Endothelial cell of umbilical vein (primary cell): ENCODE data around the gene TM4SF20. TPM values are rescaled to one million over a fixed set of nuclear protein-coding genes. Genes with fewer than 3 reads are reported as not detected.

ENCODE experiments used
- BruUV-seq: library from RNA; stranded (reverse); fragments of 400-500 nt; replicated peaks from 2 replicates; lab custom pipeline; 2021; lab: Mats Ljungman, UMichigan
- CTCF ChIA-PET: fragments of 300-600, 350-600 bp; sonication (Branson Sonifier 250); formaldehyde crosslinking; loops from one replicate; lab custom pipeline; 2021; ENCODE audit warnings: antibody characterized with exemption, inconsistent platforms; lab: Charles Lee
- POLR2A ChIA-PET: fragments of 300-600, 350-600 bp; sonication (Branson Sonifier 250); formaldehyde crosslinking; loops from one replicate; lab custom pipeline; 2021; ENCODE audit warnings: antibody characterized with exemption, inconsistent platforms; lab: Charles Lee
- DNase-seq: peaks from one replicate; pipeline ENCODE4 v3.0.0-alpha.2; 2011; ENCODE audit warnings: low read depth, low spot score
- FAIRE-seq: peaks from 2 replicates; lab custom pipeline; 2011; peaks lifted over from hg19 to GRCh38; lab: Jason Lieb, UNC
- H2AFZ ChIP-seq: 2 replicates; pipeline ENCODE4 v1.6.0; 2012; ENCODE audit warnings: low read depth, low read length, control low read depth, inconsistent platforms
- H3K27ac ChIP-seq: 2 replicates; pipeline ENCODE4 v1.5.1; 2011; ENCODE audit warnings: low read depth, mild to moderate bottlenecking, control low read depth, low read length, moderate library complexity; ENCODE audit not compliant: insufficient read depth
- H3K27me3 ChIP-seq, 2 experiments: 2 replicates each; pipeline versions ENCODE4 v1.6.0 to v1.6.1; 2011; ENCODE audit warnings: low read length in 2 of 2, mixed read lengths in 1 of 2; ENCODE audit not compliant: control insufficient read depth in 2 of 2, insufficient read depth in 2 of 2
- H3K36me3 ChIP-seq, 2 experiments: 2 replicates in 1 of 2; 3 replicates in 1 of 2; pipeline ENCODE4 v1.5.1; 2011; ENCODE audit warnings: low read length in 2 of 2, mild to moderate bottlenecking in 1 of 2, moderate library complexity in 1 of 2; ENCODE audit not compliant: control insufficient read depth in 2 of 2, insufficient read depth in 2 of 2; ENCODE audit errors: extremely low read depth in 1 of 2
- H3K4me1 ChIP-seq: 3 replicates; pipeline ENCODE4 v1.5.1; 2011; ENCODE audit warnings: mild to moderate bottlenecking, low read length; ENCODE audit not compliant: control insufficient read depth, insufficient read depth; ENCODE audit errors: extremely low read depth
- H3K4me2 ChIP-seq: 2 replicates; pipeline ENCODE4 v1.6.1; 2011; ENCODE audit warnings: low read length, control low read depth, mixed read lengths; ENCODE audit not compliant: insufficient read depth
- H3K4me3 ChIP-seq, 3 experiments: fragments of 200-600 bp in 1 of 3; sonication (generic), shearing (Covaris generic) in 1 of 3; replicated peaks in 1 of 3; 2 replicates each; pipeline ENCODE4 v1.5.1; 2011 to 2016; ENCODE audit warnings: control low read depth in 3 of 3, low read length in 3 of 3, mild to moderate bottlenecking in 2 of 3, inconsistent platforms in 1 of 3, low read depth in 1 of 3, moderate library complexity in 1 of 3; ENCODE audit not compliant: insufficient read depth in 1 of 3
- H3K79me2 ChIP-seq: 2 replicates; pipeline ENCODE4 v1.6.0; 2012; ENCODE audit warnings: low read length, inconsistent platforms; ENCODE audit not compliant: control insufficient read depth, insufficient read depth
- H3K9ac ChIP-seq: replicated peaks from 2 replicates; pipeline ENCODE3; 2011; ENCODE audit warnings: low read length, control low read depth; ENCODE audit not compliant: insufficient read depth; ENCODE audit errors: extremely low read depth
- H3K9me1 ChIP-seq: replicated peaks from 3 replicates; pipeline ENCODE4 v1.6.0; 2011; ENCODE audit warnings: mild to moderate bottlenecking, low read length; ENCODE audit not compliant: control insufficient read depth, insufficient read depth; ENCODE audit errors: extremely low read depth
- H3K9me3 ChIP-seq: replicated peaks from 2 replicates; pipeline ENCODE4 v1.5.1; 2012; ENCODE audit warnings: low read length, inconsistent platforms; ENCODE audit not compliant: control insufficient read depth, insufficient read depth
- H4K20me1 ChIP-seq: replicated peaks from 2 replicates; pipeline ENCODE3; 2011; ENCODE audit warnings: mild to moderate bottlenecking, low read length; ENCODE audit not compliant: control insufficient read depth, insufficient read depth; ENCODE audit errors: extremely low read depth
- CTCF ChIP-seq, 2 donors: IDR thresholded peaks; 1 replicate in 1 of 2; 2 replicates in 1 of 2; pipeline ENCODE4 v1.5.1; 2011; ENCODE audit warnings: low read length in 2 of 2, mild to moderate bottlenecking in 2 of 2, moderate library complexity in 2 of 2, control low read depth in 1 of 2, inconsistent platforms in 1 of 2, low read depth in 1 of 2; ENCODE audit not compliant: insufficient read depth in 1 of 2; ENCODE audit errors: extremely low read depth in 1 of 2
- EZH2 ChIP-seq: IDR thresholded peaks from 2 replicates; pipeline ENCODE4 v1.6.1; 2012; ENCODE audit warnings: borderline replicate concordance, low read depth, mild to moderate bottlenecking, moderate library complexity, low read length, inconsistent platforms; ENCODE audit not compliant: severe bottlenecking
- FOS ChIP-seq: IDR thresholded peaks from 2 replicates; pipeline ENCODE4 v1.6.1; 2011; ENCODE audit warnings: mild to moderate bottlenecking, low read length, moderate library complexity, borderline replicate concordance; ENCODE audit not compliant: insufficient read depth
- JUN ChIP-seq: IDR thresholded peaks from 2 replicates; pipeline ENCODE4 v1.6.1; 2011; ENCODE audit warnings: borderline replicate concordance, low read depth; ENCODE audit not compliant: insufficient read length, insufficient read depth
- MAX ChIP-seq: IDR thresholded peaks from 2 replicates; pipeline ENCODE4 v1.6.1; 2011; ENCODE audit not compliant: insufficient read depth, insufficient read length
- MYC ChIP-seq: IDR thresholded peaks from one replicate; pipeline ENCODE4 v1.6.1; 2011; ENCODE audit warnings: mild to moderate bottlenecking, low read depth, low read length
- POLR2A ChIP-seq: IDR thresholded peaks from 2 replicates; pipeline ENCODE4 v1.6.1; 2012; ENCODE audit warnings: low read depth, mild to moderate bottlenecking, control low read depth, low read length
- POLR2AphosphoS5 ChIP-seq: IDR thresholded peaks from 2 replicates; pipeline ENCODE4 v1.6.1; 2012; ENCODE audit warnings: low read depth, mild to moderate bottlenecking, control low read depth, low read length, moderate library complexity; ENCODE audit not compliant: insufficient read depth
- dilution Hi-C: fragments of 300-500 bp; cut with MboI; formaldehyde crosslinking; loops from one replicate; pipeline ENCODE4 v1.15.0; 2019; ENCODE audit warnings: low sequenced_read_pairs; ENCODE audit not compliant: extremely low pct_ligation_motif_present
- intact Hi-C: fragments of 100-400 bp; cut with micrococcal nuclease; formaldehyde crosslinking; loops from one replicate; pipeline ENCODE4 v1.10.0; 2022
- polyA plus RNA-seq, 4 experiments: library from polyadenylated mRNA; depleted of rRNA in 3 of 4; stranded (reverse) in 3 of 4; unstranded in 1 of 4; fragments of >200 nt; gene quantifications; 2 replicates each; pipeline versions ENCODE4 v1.2.1 to v1.2.3, GENCODE V29; 2011 to 2012; ENCODE audit warnings: missing spikeins in 1 of 4
- total RNA-seq: library from RNA; stranded (reverse); gene quantifications from 2 replicates; pipeline ENCODE4 v1.2.3, GENCODE V29; 2021

The TM4SF20 gene
- total and polyA plus RNA-seq, 2 donors (not counting 3 experiments of a cell fraction or from before 2014, with no cell fraction given) = not detected

GRCh38 chr2:227313310-227313709 is 65.8 kb downstream of the TM4SF20 start:
- Histone ChIP-seq H3K27ac (no peak overlapping the region), H3K4me3 (no peak overlapping the region), H3K4me1 (no peaks in the 10 kb centered on the region), H3K79me2 (no peaks in the 10 kb centered on the region), H3K9me3 (no peaks in the 10 kb centered on the region), H3K9ac (no peak overlapping the region), H3K36me3 (no peaks in the 10 kb centered on the region), H3K9me1 (no peaks in the 10 kb centered on the region), H2AFZ (no peak overlapping the region), H4K20me1 (no peaks in the 10 kb centered on the region), H3K27me3 (peaks cover 0 to 2% of the 10 kb centered on the region in 2 experiments), H3K4me2 (no peak overlapping the region)
- POLR2A ChIA-PET = no interaction called here
- BruUV-seq = no TSS peak
- DNase-seq (no peak), FAIRE-seq (no peak)
- dilution Hi-C loops = no loop called here
- intact Hi-C loops = no loop called here
- TF ChIP-seq JUN (no peak), CTCF (IDR thresholded peaks at IDR 0.05; ENCODE audit: extremely low read depth in 1 of 2, insufficient read depth in 1 of 2, low read depth in 1 of 2, low read length in 2 of 2) (no peak), POLR2AphosphoS5 (no peak), MAX (no peak), FOS (no peak), EZH2 (no peak), MYC (no peak), POLR2A (no peak)
- CTCF ChIA-PET = no interaction called here
